HFF-Myc (cell line): Measurements from ENCODE around the gene OR6Q1.

Experiments
- DNase-seq: peaks from one replicate; pipeline ENCODE4 v3.0.0-alpha.2; 2011; ENCODE audit warnings: low read depth; ENCODE audit errors: extremely low read depth
- H3K4me3 ChIP-seq: replicated peaks from 2 replicates; pipeline ENCODE4 v1.5.1; 2011; ENCODE audit warnings: low read depth, mild to moderate bottlenecking, control low read depth, low read length
- CTCF ChIP-seq: IDR thresholded peaks from 2 replicates; pipeline ENCODE4 v1.5.1; 2012; ENCODE audit warnings: mild to moderate bottlenecking, low read depth, low read length, control low read depth; ENCODE audit errors: missing control alignments

Gene OR6Q1

GRCh38 chr11:58067685-58068084 lies 36.9 kb downstream of the OR6Q1 start:
- H3K4me3 ChIP-seq: no peak overlapping the region
- no peak for DNase-seq
- no peak for TF ChIP-seq CTCF

- DNase-seq: no peak
- H3K4me3 ChIP-seq: no peak overlapping the region
- no peak for TF ChIP-seq CTCF
Measured at GRCh38 chr11:58068655-58069054, 37.9 kb downstream of the OR6Q1 start.

- TF ChIP-seq CTCF: no peak
- no peak for DNase-seq
- no peak overlapping the region for H3K4me3 ChIP-seq
Measured at GRCh38 chr11:58070585-58070984, 39.8 kb downstream of the OR6Q1 start.

- no peak for DNase-seq
- TF ChIP-seq CTCF: no peak
- H3K4me3 ChIP-seq: no peak overlapping the region
Measured at GRCh38 chr11:58075781-58076180, 45.0 kb downstream of the OR6Q1 start.
